DMS53 (cell line): ENCODE results near the gene TRPC4.

Experiments
- DNase-seq: peaks from one replicate; lab custom pipeline; 2025; lab: John Stamatoyannopoulos, UW

The TRPC4 gene

DNA sequence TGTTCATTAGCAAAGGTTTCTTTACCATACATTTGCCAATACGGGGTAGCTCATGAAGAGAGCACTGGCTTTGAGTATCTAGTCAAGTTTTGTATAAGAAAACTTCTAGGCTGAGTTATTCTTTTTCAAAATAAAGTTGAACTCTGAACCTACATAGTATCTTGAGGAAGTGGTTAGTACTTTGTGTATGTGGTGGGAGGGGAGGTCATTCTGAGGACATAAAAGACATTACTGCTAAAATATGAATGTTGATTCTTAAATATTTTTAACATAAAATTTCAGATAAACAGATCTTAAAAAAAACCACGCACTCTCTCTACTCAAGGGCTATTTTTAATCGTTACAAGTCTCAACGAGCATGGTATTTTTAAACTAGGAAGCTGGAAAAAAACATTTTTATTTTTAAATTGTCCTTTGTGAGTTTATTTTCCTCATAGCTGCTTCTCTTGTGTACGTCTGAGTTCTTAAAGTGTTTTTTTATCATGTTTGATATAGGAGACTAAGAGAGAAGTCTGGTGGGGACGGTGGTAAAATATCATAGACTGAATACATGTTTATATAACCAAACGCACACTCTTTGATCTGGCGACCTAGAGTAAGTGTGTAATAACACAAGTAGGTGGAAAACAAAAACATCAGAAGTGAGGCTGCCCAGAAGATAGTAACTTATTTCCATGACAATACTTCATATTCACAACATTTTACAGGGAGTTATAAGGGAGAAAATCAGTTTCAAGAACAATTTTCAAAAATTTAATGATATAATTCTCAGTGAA is 153.0 kb downstream of the TRPC4 start:
- DNase-seq: no peak

DNA sequence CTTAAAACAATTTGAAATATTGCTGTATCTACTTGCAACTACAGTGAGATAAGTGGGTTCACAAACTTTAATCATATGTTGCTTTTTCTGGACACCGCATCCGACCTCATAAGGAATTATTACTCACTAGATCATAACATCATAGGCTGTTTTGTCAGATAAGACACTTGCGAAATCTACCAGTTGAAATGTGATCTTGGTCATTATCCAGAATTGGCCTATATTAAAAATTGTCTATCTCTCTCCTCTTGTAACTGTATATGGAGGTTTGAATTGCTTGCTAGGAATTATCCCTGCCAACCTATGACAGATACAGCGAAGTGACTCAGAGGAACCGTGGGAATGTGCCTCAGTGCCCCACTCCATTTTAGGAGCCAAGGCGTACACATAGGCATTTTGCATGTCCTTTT is 154.0 kb downstream of the TRPC4 start:
- no peak for DNase-seq

DNA sequence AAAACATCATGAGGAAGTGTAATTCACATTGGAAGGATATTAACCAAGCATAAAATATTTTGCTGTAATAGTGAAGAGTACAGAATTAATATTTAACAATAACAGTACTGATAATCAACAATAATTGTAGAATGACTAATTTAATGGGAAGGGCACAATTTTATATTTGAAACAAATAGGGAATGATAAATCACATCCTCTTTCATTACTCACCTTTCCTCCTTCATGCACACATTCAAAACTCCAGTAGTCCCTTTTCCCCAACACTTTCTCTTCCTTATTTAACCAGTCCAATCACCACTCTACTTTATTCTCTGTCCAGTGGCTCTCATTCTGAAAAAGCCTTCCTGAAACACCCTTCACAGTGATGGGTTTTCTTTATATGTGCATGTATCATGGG is 160.3 kb downstream of the TRPC4 start:
- DNase-seq: no peak

DNA sequence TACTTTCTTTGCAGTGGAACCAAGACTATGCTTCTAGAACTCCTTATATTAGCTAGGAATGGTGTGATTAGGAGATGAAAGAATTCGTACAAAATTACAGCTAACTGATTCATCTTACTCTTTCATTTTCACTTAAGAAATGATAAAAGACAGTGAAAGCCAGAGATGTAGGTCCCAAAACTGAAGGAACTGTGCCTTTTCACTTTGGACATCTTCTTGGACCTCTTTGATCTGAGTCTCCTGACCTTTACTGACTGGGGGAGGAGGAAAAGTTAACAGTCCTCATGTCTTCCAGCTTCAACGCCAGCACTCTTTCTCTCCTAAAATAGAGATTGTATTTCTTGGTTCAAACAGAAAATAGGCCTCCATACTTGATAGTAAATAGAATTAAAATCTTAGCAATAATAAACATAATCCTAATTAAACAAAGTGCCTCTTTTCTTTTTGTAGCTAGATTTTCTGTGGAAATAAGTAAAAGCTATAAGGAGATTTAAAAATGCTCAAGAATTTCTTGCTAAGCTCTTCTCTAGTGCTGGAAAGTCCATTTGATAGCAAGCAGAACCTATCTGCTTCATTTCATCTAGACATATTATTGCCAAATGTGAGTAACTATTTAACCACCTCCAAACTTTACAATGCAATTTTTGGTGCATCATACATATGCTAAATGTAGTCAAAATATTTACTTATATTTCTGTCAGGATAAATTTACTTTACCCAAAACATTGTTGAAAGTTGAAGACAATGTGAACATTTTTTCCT is 161.7 kb downstream of the TRPC4 start:
- DNase-seq: no peak

DNA sequence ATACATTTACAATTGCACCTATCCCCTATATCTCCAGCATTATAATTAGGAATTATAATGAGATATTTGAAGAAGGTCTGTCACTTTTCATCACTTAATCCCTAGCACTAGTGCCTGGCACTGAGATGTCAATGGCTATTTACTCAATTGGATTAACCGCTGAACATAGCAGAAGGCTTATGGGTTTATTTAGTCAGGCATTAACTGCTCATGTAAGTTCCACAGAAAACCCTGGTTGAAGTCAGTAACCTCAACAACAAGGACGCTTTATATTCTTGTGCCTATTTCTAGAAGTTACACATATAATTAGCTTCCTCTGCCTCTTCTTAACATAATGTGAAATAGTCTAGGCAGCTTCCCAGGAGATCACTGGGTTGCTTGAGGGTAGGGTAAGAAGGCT is 163.5 kb downstream of the TRPC4 start:
- no peak for DNase-seq

DNA sequence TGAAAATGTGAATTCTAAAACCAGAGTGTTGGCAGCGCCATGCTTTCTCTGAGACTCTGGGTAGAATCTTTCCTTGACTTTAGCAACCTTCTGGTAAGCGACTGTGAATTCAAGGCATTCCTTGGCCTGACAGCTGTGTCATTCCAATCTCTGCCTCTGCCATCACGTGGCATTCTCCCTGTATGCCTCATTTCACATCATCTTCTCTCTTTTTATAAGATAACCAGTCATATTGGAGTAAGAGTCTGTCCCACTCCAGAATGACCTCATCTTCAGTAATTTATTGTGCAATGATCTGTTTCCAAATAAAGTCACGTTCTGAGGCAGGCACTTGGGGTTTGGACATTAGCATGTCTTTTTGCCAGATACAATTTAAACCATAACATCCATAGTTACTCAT is 167.6 kb downstream of the TRPC4 start:
- DNase-seq: no peak

DNA sequence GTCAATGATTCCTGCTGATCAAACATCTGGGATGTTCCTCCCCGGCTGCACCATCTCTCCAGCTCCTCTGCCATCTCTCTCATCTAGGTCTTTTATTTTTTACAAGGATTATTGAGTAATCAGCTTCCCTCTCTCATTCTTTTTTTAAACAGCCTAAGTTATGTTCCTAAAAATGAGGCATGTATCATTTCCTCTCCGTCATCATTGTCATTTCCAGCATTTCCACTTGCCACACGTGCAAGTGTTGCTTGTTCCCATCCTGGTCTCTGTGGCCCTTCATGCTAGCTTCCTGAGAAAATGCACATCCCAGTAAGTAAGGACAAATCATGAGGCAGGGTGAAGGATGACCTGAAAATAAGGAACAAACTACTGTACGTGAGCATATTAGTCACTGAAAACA is 168.3 kb downstream of the TRPC4 start:
- DNase-seq: no peak

DNA sequence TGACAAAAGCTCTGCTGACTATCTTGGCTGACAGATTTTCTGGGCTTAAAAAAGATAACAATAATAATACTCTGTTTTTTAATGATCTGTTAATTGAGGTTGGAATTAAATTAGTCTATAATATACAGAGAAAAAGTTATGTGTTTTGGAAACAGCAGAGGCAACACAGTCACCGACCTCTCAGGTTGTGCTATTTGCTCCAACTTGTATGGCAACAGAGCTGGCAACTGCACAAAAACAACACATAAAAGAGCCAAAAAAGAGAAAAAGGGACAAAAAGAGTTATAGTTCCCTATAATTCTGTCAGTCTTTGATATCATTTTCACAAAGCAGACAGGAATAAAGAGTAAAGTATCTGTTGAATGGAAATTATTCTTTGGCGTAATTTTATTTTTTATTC is 168.7 kb downstream of the TRPC4 start:
- no peak for DNase-seq

DNA sequence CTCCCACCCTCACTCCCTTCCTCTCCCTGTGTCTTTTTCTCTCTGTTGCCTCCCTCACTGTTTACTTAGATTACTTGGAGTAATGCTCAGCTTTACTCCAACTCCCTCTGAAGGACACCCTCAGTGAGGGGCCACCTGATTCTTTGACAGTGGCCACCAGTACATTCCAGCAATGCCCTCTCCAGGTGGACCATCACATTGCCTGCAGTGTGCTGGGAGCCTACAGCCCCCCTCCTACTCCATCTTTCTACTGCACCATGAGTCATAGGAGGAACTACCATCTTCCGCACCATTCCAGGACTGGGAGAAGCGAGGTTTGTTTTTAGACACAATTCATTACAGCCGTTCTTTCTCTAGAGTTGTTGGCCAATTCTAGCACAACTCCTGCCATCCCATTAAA is 174.4 kb downstream of the TRPC4 start:
- no peak for DNase-seq

DNA sequence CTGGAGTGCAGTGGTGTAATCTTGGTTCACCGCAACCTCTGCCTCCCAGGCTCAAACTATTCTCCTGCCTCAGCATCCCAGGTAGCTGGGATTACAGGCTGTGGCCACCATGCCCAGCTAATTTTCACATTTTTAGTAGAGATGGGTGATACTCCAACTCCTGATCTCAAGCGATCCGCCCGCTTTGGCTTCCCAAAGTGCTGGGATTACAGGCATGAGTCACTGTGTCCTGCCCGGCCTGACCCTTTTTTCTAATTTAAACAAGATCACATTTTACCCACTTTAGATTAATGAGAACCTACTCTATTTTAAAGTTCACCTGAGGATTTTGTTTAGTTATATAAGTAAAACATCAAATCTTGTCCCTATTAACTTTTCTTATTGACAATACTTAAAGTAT is 179.2 kb downstream of the TRPC4 start:
- DNase-seq: no peak

DNA sequence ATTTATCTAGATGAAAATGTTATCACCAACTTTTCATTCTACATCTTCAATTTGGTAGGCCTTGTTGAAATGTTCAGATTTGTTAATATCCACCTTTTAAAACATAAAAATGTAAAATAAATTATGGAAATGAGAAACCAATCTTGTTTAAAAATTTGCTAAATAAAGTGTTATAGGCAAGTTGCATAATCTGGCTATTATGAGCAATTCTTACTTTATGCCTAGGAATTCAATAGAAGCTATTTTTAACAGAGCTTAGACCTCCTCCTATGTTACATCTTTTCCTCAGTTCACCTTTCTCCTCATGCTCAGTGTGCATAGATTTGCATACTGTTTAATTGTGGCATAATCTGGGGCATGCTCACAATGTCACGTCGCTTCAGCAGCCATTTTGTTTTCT is 183.1 kb downstream of the TRPC4 start:
- no peak for DNase-seq

DNA sequence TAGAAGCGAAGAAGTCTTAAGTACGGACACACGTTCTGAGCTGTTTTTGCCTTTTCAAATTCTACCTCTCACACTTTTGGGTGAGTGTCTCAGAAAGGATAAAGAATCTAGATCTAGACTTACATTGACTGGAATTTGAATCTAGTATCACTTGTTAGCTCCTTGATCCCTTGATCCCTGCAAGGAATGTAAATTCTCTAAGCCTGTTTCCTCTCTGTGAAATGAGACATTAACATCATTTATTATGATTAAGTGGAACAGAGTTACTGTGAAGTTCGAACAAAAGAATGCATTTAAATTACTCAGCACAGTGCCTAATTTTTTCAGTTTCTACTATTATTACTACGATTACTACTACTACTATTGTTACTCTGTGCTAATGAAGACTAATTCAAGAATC is 184.4 kb downstream of the TRPC4 start:
- no peak for DNase-seq

DNA sequence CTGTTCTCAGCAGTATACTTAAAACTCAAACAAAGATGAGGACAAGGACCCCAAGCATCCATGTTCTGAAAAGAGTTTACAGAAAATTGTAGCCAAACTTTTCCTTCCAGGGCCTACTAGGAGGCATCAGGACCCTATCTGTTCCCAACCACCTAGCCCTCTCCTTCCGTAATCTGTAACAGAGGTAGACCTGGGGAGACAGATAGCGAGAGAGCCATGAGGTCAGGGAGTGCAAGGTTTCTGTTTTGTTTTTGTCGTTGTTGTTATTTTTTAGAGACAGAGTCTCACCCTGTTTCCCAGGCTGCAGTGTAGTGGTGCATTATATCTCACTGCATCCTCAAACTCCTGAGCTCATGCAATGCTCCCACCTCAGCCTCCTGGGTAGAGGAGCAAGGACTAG is 187.1 kb downstream of the TRPC4 start:
- DNase-seq: no peak

DNA sequence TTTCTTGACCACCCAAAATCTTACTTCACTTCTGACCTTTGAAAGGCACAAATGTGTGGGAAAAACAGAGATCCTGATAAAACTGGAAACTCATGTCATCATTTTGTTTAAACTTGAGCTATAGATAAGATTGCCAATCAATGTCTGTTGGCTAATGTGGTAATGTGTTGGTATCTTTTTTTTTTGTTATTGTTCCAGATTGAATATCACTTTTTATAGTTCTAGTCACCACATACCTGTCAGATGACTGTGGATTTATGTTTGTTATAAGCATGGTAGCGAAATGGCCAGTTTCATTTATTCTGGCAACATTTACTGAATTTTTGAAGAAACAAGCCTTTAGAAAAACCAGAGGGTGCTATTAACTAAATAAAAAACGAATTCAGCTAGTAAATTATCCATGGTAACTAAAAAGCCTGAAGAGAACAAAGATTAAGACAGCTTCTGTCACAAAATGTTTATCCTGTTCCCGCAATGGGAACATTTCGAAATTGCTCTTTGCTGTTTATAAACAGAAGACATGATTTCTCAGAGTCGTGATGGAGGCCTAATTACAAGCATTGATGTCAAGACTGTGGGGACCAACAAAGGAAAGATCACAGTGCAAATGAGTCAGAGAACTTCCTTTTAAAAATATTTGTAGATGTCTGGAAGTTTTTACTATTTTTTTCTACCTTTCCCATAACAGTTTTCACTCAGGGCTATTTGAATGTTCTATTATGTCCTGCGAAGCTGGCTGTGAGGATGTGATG is 188.1 kb downstream of the TRPC4 start:
- DNase-seq: no peak

DNA sequence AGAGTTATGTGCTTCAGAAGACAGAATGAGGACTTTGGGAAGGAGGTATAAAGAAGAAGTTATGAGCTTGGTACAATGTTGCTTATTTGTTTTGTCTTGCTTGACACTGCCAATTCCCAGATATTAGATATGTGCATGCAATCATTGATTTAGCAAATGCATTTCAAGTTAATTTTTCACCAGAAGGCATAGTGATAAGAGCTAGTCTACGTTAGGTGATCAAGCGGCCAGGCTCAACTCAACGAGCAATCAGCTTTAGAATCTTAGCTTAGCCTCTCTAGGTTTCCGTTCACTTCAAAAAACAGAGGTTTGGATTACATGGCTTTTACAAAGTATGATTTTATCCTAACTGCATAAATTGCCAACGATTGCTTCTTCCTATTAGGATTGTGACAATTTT is 189.4 kb downstream of the TRPC4 start:
- no peak for DNase-seq

DNA sequence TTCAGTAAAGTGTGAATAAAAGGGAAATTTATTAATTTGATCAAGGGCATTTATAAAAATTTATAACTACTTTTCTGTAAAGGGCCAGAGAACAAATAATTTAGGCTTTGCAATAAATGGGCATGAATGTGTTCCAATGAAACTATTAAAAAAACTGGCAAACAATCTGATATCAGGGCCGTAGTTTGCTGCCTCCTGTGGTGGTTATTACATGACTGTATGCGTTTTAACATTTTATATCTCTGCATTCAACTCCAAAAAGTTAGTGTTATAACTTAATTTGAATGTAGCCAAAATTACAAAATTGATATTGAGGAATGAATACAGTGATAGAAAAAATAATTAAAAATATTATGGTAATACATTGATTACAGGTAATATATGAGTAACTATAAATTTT is 190.5 kb downstream of the TRPC4 start:
- no peak for DNase-seq

DNA sequence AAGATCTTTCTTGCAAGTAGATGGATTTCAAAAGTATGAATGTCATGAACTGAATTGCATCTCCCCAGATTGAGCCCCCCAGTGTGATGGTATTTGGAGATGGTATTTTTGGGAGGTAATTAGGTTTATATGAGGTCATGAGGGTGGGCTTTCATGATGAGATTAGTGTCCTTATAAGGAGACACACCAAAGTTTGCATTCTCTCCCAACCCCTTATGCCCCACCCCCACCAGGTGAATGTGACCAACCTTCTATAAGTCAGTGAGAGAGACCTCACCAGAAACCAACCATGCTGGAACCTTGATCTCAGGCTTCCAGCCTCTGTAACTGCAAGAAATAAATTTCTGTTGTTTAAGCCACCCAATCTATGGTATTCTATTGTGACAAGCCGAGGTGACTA is 199.7 kb downstream of the TRPC4 start:
- DNase-seq: no peak

DNA sequence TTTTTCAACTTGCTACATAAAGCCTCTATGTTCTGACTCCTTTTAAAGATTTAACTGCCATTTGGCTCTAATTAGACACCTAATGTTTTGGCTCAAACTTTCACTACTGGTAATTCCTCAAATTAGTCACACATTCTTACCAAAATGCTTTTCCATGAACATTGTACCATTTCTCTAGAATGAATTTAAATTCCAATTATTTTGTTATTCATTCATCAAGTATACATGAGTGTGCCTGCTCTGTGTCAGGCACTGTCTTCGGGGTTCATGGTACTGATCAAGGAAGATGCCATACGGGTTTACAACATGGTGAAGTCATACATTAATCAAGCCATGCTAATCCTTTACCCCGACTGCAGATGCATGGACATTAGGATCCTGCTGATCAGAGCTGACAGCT is 201.9 kb downstream of the TRPC4 start:
- no peak for DNase-seq

DNA sequence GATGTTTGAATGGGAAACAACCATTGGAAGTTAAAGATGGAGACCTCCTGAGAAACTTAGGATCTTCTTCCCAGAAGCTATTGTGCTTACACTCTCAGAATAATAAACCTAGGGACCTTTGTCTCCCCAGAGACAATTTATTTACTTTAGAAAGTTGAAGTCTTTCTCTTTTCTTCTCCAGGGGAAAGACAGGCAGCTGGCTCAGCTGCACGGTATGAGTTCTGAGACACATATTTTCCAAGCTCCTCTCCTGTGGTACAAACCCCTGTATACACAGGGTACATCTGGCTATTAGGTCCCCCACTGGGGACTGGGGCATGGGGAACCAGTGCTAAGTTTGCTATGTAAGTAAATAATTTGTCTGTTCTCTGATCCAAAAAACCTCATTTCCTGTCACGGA is 203.5 kb downstream of the TRPC4 start:
- no peak for DNase-seq

DNA sequence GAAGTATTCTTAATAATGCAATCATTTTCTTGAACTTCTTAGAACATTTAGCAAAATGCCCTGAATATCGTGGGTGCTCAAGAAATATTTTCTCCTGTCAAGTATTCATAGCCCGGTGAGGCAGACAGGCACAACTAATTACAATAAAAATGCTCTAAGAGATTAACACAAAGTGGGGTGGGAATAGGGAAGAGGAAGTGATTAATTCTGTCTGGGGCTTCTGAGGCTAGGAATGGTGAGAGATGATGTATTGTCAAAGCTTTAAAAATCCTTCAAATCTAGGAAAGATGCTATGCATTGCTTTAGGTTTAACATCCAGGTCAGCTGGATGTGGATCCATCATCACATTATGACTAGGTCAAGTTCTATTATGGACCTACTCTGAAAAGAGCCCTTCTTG is 204.2 kb downstream of the TRPC4 start:
- DNase-seq: no peak

DNA sequence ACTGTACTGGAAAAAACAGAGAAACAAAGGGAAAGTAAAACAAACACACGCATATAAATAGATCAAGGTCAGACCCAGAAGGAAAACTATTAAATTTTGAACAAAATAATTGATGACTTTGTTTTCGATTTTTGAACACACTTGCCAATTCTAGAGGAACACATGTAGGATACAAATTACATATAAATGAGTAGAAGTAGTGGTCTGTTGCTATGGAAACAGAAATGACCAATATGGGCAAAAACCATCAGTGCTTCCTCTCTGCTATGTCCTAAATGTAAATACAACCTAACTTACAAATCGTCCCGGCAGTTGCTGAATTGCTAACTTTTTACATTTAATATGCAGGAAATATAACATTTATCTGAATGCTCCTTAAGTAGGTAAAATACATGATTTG is 205.8 kb downstream of the TRPC4 start:
- DNase-seq: peak; percentile 42

DNA sequence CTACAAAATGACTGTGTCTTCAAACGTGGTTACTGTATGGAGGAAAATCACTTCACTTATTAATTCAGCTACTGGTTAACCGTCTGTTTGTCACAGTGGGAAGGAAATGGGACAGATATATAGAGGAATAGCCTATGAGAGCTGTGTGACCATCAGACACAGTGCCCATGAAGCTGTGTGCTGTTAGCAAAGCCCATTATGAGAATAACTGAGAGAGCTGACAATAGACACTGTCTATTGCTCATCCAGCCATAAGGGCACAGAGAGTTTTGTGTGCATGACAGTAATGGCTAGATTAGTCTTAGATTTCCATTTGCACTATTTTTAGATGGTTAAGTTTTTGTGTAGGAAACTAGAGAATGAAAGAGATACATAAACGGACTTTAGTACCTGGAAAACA is 206.9 kb downstream of the TRPC4 start:
- no peak for DNase-seq

DNA sequence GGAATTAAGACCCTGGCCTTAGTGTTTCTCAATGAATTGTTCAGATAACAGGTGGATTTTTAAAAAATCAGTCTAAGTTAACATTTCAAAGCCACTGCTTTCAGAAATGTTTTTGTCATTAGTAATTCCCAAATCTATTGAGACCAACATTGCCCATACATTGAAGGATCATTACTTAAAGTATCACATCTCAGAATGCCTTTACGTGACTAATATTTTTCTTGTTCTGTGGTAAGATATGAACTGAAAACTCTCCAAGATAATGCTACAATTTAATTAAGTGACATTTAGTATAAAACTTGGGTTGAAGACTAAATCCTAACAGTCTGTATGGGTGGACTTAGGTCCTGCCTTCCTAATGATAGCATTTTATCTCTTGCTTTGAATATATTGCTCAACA is 211.6 kb downstream of the TRPC4 start:
- no peak for DNase-seq
